NCI-H345 (cell line): Measurements from ENCODE around the gene PPP4R3B.
A peak's percentile ranks its signal among the peaks of the same experiment; 100 is the strongest.
"Not testable (repeated sequence)": the region's sequence is repeated elsewhere in the genome, so short reads cannot be mapped to it uniquely, and the experiment has no call there.

ENCODE experiments used
- DNase-seq: peaks from one replicate; lab custom pipeline; 2025; lab: John Stamatoyannopoulos, UW

Gene PPP4R3B

GRCh38 chr2:55617175-55618024 is at the start of gene PPP4R3B:
Gene PPP4R3B (minus strand): TSS chr2:55617622. CDS start chr2:55617285, 337 bp downstream.
- DNase-seq = peak; percentile 99

- no peak for DNase-seq
Observed at GRCh38 chr2:55653255-55653654, 35.8 kb upstream of the PPP4R3B start.

GRCh38 chr2:55649211-55649610 is 31.8 kb upstream of the PPP4R3B start:
- no peak for DNase-seq

- no peak for DNase-seq
Observed at GRCh38 chr2:55636831-55637230, 19.4 kb upstream of the PPP4R3B start.

GRCh38 chr2:55628931-55629330 is 11.5 kb upstream of the PPP4R3B start:
- no peak for DNase-seq

GRCh38 chr2:55627915-55628314 is 10.5 kb upstream of the PPP4R3B start:
- DNase-seq = no peak

- DNase-seq = no peak
Observed at GRCh38 chr2:55621802-55622201, 4.4 kb upstream of the PPP4R3B start.

- DNase-seq = no peak
Observed at GRCh38 chr2:55620123-55620779, 2.8 kb upstream of the PPP4R3B start.

GRCh38 chr2:55618275-55619055 is 1.0 kb upstream of the PPP4R3B start:
- peak; percentile 67 for DNase-seq

- DNase-seq = peak; percentile 45
Observed at GRCh38 chr2:55618025-55618274, 528 bp upstream of the PPP4R3B start.

GRCh38 chr2:55616551-55617174 is 759 bp downstream of the PPP4R3B start:
- DNase-seq = peak; percentile 40

- no peak for DNase-seq
Observed at GRCh38 chr2:55611997-55612396, 5.4 kb downstream of the PPP4R3B start.

GRCh38 chr2:55610954-55611743 is 6.3 kb downstream of the PPP4R3B start:
- DNase-seq = no peak

GRCh38 chr2:55609938-55610578 is 7.4 kb downstream of the PPP4R3B start:
- no peak for DNase-seq

- DNase-seq = no peak
Observed at GRCh38 chr2:55609193-55609794, 8.1 kb downstream of the PPP4R3B start.

- no peak for DNase-seq
Observed at GRCh38 chr2:55607717-55608116, 9.7 kb downstream of the PPP4R3B start.

GRCh38 chr2:55604027-55604565 is 13.3 kb downstream of the PPP4R3B start:
- DNase-seq = no peak

- DNase-seq = no peak
Observed at GRCh38 chr2:55601849-55602248, 15.6 kb downstream of the PPP4R3B start.

- no peak for DNase-seq
Observed at GRCh38 chr2:55598056-55598795, 19.2 kb downstream of the PPP4R3B start.

GRCh38 chr2:55596795-55597194 is 20.6 kb downstream of the PPP4R3B start:
- DNase-seq = not testable (repeated sequence)
